NCI-H69 (cell line): ENCODE data around the gene IFFO2.
A peak's percentile ranks its signal among the peaks of the same experiment; 100 is the strongest.

Experiments used
- DNase-seq: peaks from one replicate; lab custom pipeline; 2025; lab: John Stamatoyannopoulos, UW

The IFFO2 gene

GRCh38 chr1:18936814-18937481 lies 19.5 kb downstream of the IFFO2 start:
- peak; percentile 31 for DNase-seq

GRCh38 chr1:18936471-18936813 lies 20.0 kb downstream of the IFFO2 start:
- DNase-seq = no peak

- no peak for DNase-seq
Observed at GRCh38 chr1:18934205-18935000, 22.1 kb downstream of the IFFO2 start.

GRCh38 chr1:18932879-18933278 lies 23.6 kb downstream of the IFFO2 start:
- DNase-seq = no peak

GRCh38 chr1:18932387-18932786 lies 24.1 kb downstream of the IFFO2 start:
- no peak for DNase-seq

GRCh38 chr1:18931730-18932129 lies 24.7 kb downstream of the IFFO2 start:
- peak; percentile 15 for DNase-seq

GRCh38 chr1:18929686-18930085 lies 26.8 kb downstream of the IFFO2 start:
- no peak for DNase-seq

- no peak for DNase-seq
Observed at GRCh38 chr1:18928985-18929384, 27.5 kb downstream of the IFFO2 start.

GRCh38 chr1:18928406-18928805 lies 28.1 kb downstream of the IFFO2 start:
- DNase-seq = no peak

- no peak for DNase-seq
Observed at GRCh38 chr1:18927654-18928272, 28.7 kb downstream of the IFFO2 start.

- DNase-seq = no peak
Observed at GRCh38 chr1:18927082-18927653, 29.3 kb downstream of the IFFO2 start.

GRCh38 chr1:18926315-18927081 lies 30.0 kb downstream of the IFFO2 start:
- DNase-seq = no peak

- no peak for DNase-seq
Observed at GRCh38 chr1:18925279-18925678, 31.2 kb downstream of the IFFO2 start.

GRCh38 chr1:18924221-18924691 lies 32.2 kb downstream of the IFFO2 start:
- no peak for DNase-seq

- DNase-seq = no peak
Observed at GRCh38 chr1:18923756-18924211, 32.7 kb downstream of the IFFO2 start.

- DNase-seq = no peak
Observed at GRCh38 chr1:18922848-18923755, 33.4 kb downstream of the IFFO2 start.

GRCh38 chr1:18922319-18922726 lies 34.2 kb downstream of the IFFO2 start:
- DNase-seq = peak; percentile 38

- DNase-seq = no peak
Observed at GRCh38 chr1:18921516-18922251, 34.8 kb downstream of the IFFO2 start.

- DNase-seq = no peak
Observed at GRCh38 chr1:18920931-18921330, 35.5 kb downstream of the IFFO2 start.

- no peak for DNase-seq
Observed at GRCh38 chr1:18919956-18920355, 36.5 kb downstream of the IFFO2 start.
